Astrocyte (in vitro differentiated cells and primary cell): Measurements from ENCODE around the gene BRD4. TPM values are rescaled to one million over a fixed set of nuclear protein-coding genes. Genes with fewer than 3 reads are reported as not detected.

Source experiments
- DNase-seq: peaks from one replicate; pipeline ENCODE4 v3.0.0-alpha.2; 2010; ENCODE audit warnings: low read depth
- FAIRE-seq: peaks from 2 replicates; lab custom pipeline; 2011; peaks lifted over from hg19 to GRCh38; lab: Jason Lieb, UNC
- H2AFZ ChIP-seq: 2 replicates; pipeline ENCODE4 v1.6.0; 2012; ENCODE audit warnings: low read depth, low read length, inconsistent platforms
- H3K27ac ChIP-seq: 2 replicates; pipeline ENCODE4 v1.5.1; 2011; ENCODE audit warnings: low read depth, low read length, inconsistent platforms
- H3K27me3 ChIP-seq: 2 replicates; pipeline ENCODE4 v1.6.0; 2011; ENCODE audit warnings: low read length, inconsistent platforms; ENCODE audit not compliant: insufficient read depth
- H3K36me3 ChIP-seq: 2 replicates; pipeline ENCODE4 v1.5.1; 2011; ENCODE audit warnings: low read length, inconsistent platforms; ENCODE audit not compliant: insufficient read depth
- H3K4me1 ChIP-seq: 2 replicates; pipeline ENCODE4 v1.5.1; 2011; ENCODE audit warnings: low read length, inconsistent platforms; ENCODE audit not compliant: insufficient read depth
- H3K4me2 ChIP-seq: 2 replicates; pipeline ENCODE4 v1.6.0; 2012; ENCODE audit warnings: low read length, inconsistent platforms
- H3K4me3 ChIP-seq: 2 replicates; pipeline ENCODE4 v1.5.1; 2011; ENCODE audit warnings: low read depth, mild to moderate bottlenecking, low read length, inconsistent platforms; ENCODE audit not compliant: insufficient read depth
- H3K79me2 ChIP-seq: 2 replicates; pipeline ENCODE4 v1.6.0; 2012; ENCODE audit warnings: mild to moderate bottlenecking, low read length, inconsistent platforms; ENCODE audit not compliant: insufficient read depth
- H3K9ac ChIP-seq: 2 replicates; pipeline ENCODE4 v1.6.0; 2012; ENCODE audit warnings: mild to moderate bottlenecking, low read length, inconsistent platforms
- H3K9me3 ChIP-seq: 2 replicates; pipeline ENCODE4 v1.5.1; 2012; ENCODE audit warnings: low read depth, mild to moderate bottlenecking, low read length, inconsistent platforms; ENCODE audit not compliant: insufficient read depth
- H4K20me1 ChIP-seq: 2 replicates; pipeline ENCODE4 v1.6.0; 2012; ENCODE audit warnings: low read length, inconsistent platforms; ENCODE audit not compliant: insufficient read depth
- H3K27ac Mint-ChIP-seq: one replicate; pipeline ENCODE4 v1.8.0; 2021; ENCODE audit warnings: mild to moderate bottlenecking, mixed read lengths; ENCODE audit not compliant: unreplicated experiment
- H3K27me3 Mint-ChIP-seq: one replicate; pipeline ENCODE4 v1.8.0; 2021; ENCODE audit warnings: low read depth, mixed read lengths; ENCODE audit not compliant: unreplicated experiment
- H3K36me3 Mint-ChIP-seq: one replicate; pipeline ENCODE4 v1.8.0; 2021; ENCODE audit warnings: low read depth, mixed read lengths; ENCODE audit not compliant: unreplicated experiment
- H3K4me1 Mint-ChIP-seq: one replicate; pipeline ENCODE4 v1.8.0; 2021; ENCODE audit warnings: low read depth, mixed read lengths; ENCODE audit not compliant: unreplicated experiment
- H3K4me3 Mint-ChIP-seq: one replicate; pipeline ENCODE4 v1.8.0; 2021; ENCODE audit warnings: mild to moderate bottlenecking, moderate library complexity, mixed read lengths; ENCODE audit not compliant: unreplicated experiment
- H3K9me3 Mint-ChIP-seq: one replicate; pipeline ENCODE4 v1.8.0; 2021; ENCODE audit warnings: mild to moderate bottlenecking, mixed read lengths; ENCODE audit not compliant: unreplicated experiment
- EZH2 ChIP-seq: IDR thresholded peaks from 2 replicates; pipeline ENCODE4 v1.6.1; 2012; ENCODE audit warnings: mild to moderate bottlenecking, low read length, inconsistent platforms; ENCODE audit not compliant: insufficient read depth
- total RNA-seq: library from RNA; stranded (reverse); gene quantifications from 2 replicates; pipeline ENCODE4 v1.2.1, GENCODE V29; 2021
- TF ChIP-seq, protein P1 (sequence below): IDR thresholded peaks from 2 replicates; pipeline ENCODE4 v1.5.1; 2011; ENCODE audit warnings: low read depth, mild to moderate bottlenecking, inconsistent platforms, low read length, moderate library complexity; ENCODE audit not compliant: insufficient read depth

Gene BRD4
- total RNA-seq, 1 donor from 2014 or later = 128 TPM

DNA sequence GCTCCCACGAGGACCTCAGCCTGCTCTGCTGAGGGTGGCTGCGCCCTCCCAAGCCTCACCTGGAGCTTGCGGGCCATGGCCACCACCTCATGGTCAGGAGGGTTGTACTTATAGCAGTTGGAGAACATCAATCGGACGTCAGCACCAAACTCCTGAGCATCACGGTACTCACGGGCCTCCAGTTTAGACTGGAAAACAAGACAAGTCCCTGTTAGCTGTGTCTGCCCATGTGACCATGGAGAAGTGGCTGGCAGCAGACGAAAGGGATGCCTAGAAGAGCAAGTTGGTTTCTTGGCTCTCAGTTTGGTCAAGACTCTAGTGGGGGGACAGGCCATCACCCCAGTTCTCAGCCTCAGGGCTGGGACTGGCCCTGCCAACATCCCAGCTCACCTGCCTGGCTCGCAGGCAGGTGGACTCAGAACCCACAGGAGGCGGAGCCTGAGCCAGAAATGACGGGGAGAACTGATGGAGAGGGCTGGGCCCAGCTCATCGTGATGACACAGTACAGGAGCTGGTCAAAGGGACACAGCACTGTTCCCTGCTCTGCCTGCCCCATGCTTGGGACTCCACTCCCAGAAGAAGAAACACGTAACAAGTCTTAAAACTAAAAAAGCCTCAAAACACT lies 68.9 kb downstream of the BRD4 start:
- H3K27me3 Mint-ChIP-seq = no peaks in the 10 kb centered on the region
- H3K9me3 ChIP-seq = no peaks in the 10 kb centered on the region
- no peak for FAIRE-seq
- peaks cover 89% of the 10 kb centered on the region for H3K79me2 ChIP-seq
- peaks cover 51% of the 10 kb centered on the region for H3K36me3 ChIP-seq
- no peak overlapping the region for H3K9ac ChIP-seq
- H3K36me3 Mint-ChIP-seq = peaks cover 21% of the 10 kb centered on the region
- no peak overlapping the region for H3K27ac ChIP-seq
- no peak for DNase-seq
- no peaks in the 10 kb centered on the region for H3K27me3 ChIP-seq
- H4K20me1 ChIP-seq = peaks cover 93% of the 10 kb centered on the region
- no peak overlapping the region for H3K4me3 ChIP-seq
- no peak overlapping the region for H3K4me2 ChIP-seq
- H3K4me1 Mint-ChIP-seq = peaks cover under 1% of the 10 kb centered on the region
- no peaks in the 10 kb centered on the region for H3K9me3 Mint-ChIP-seq
- H2AFZ ChIP-seq = no peak overlapping the region
- H3K4me3 Mint-ChIP-seq = no peak overlapping the region
- TF ChIP-seq EZH2 = no peak
- TF ChIP-seq, protein P1, sequence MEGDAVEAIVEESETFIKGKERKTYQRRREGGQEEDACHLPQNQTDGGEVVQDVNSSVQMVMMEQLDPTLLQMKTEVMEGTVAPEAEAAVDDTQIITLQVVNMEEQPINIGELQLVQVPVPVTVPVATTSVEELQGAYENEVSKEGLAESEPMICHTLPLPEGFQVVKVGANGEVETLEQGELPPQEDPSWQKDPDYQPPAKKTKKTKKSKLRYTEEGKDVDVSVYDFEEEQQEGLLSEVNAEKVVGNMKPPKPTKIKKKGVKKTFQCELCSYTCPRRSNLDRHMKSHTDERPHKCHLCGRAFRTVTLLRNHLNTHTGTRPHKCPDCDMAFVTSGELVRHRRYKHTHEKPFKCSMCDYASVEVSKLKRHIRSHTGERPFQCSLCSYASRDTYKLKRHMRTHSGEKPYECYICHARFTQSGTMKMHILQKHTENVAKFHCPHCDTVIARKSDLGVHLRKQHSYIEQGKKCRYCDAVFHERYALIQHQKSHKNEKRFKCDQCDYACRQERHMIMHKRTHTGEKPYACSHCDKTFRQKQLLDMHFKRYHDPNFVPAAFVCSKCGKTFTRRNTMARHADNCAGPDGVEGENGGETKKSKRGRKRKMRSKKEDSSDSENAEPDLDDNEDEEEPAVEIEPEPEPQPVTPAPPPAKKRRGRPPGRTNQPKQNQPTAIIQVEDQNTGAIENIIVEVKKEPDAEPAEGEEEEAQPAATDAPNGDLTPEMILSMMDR = no peak
- H3K4me1 ChIP-seq = peaks cover 14% of the 10 kb centered on the region
- H3K27ac Mint-ChIP-seq = peak overlapping the region; percentile 41

DNA sequence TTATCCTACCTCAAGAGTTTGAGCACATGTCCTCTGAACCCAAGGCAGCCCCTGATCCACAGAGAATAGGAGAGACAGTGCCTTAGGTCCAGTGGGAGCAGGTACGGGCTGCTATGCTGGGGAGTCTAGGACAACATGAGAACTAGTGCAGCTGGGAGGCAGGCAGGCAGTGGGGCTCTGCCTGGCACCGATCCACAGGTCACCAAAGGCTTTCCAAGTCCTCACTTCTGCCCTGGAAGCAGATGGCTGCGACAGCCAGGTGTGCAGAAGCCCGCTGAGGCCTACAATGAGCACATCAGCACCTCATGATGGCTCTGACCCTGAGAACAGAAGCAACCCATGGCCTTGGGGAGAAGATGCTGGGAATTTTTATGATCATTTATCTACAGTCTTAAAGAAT lies 70.3 kb downstream of the BRD4 start:
- Mint-ChIP-seq H3K4me3 (no peak overlapping the region), H3K4me1 (no peaks in the 10 kb centered on the region), H3K27me3 (no peaks in the 10 kb centered on the region), H3K9me3 (no peaks in the 10 kb centered on the region), H3K36me3 (peaks cover 22% of the 10 kb centered on the region), H3K27ac (no peak overlapping the region)
- no peak for FAIRE-seq
- H3K9ac ChIP-seq = no peak overlapping the region
- H3K79me2 ChIP-seq = peaks cover 86% of the 10 kb centered on the region
- H3K9me3 ChIP-seq = no peaks in the 10 kb centered on the region
- DNase-seq = no peak
- H4K20me1 ChIP-seq = peaks cover 93% of the 10 kb centered on the region
- TF ChIP-seq, protein P1 = no peak
- TF ChIP-seq EZH2 = no peak
- H3K27me3 ChIP-seq = no peaks in the 10 kb centered on the region
- H3K4me2 ChIP-seq = no peak overlapping the region
- H2AFZ ChIP-seq = no peak overlapping the region
- H3K36me3 ChIP-seq = peaks cover 54% of the 10 kb centered on the region
- no peak overlapping the region for H3K4me3 ChIP-seq
- H3K27ac ChIP-seq = no peak overlapping the region
- H3K4me1 ChIP-seq = peaks cover 14% of the 10 kb centered on the region

GRCh38 chr19:15260939-15261338 lies 71.4 kb downstream of the BRD4 start:
- no peaks in the 10 kb centered on the region for H3K9me3 ChIP-seq
- peak overlapping the region; percentile 47 for H3K27ac Mint-ChIP-seq
- no peaks in the 10 kb centered on the region for H3K9me3 Mint-ChIP-seq
- no peak overlapping the region for H3K9ac ChIP-seq
- H3K4me3 Mint-ChIP-seq = no peak overlapping the region
- H3K79me2 ChIP-seq = peaks cover 86% of the 10 kb centered on the region
- no peaks in the 10 kb centered on the region for H3K4me1 Mint-ChIP-seq
- no peaks in the 10 kb centered on the region for H3K27me3 ChIP-seq
- FAIRE-seq = no peak
- H3K4me2 ChIP-seq = no peak overlapping the region
- H2AFZ ChIP-seq = no peak overlapping the region
- H3K27me3 Mint-ChIP-seq = no peaks in the 10 kb centered on the region
- peaks cover 21% of the 10 kb centered on the region for H3K36me3 Mint-ChIP-seq
- peaks cover 58% of the 10 kb centered on the region for H3K36me3 ChIP-seq
- H4K20me1 ChIP-seq = peaks cover 93% of the 10 kb centered on the region
- H3K4me3 ChIP-seq = no peak overlapping the region
- peaks cover 6% of the 10 kb centered on the region for H3K4me1 ChIP-seq
- no peak overlapping the region for H3K27ac ChIP-seq
- TF ChIP-seq, protein P1 = no peak
- TF ChIP-seq EZH2 = no peak
- DNase-seq = no peak
